K562 (cell line): ENCODE results near the gene ATP1A3. TPM values are rescaled to one million over a fixed set of nuclear protein-coding genes. Genes with fewer than 3 reads are reported as not detected.
A peak's percentile ranks its signal among the peaks of the same experiment; 100 is the strongest.

Experiments used
- HNRNPK ChIP-seq: fragments of 200-400 bp; formaldehyde crosslinking; IDR thresholded peaks from one replicate; pipeline ENCODE4 v1.6.1; 2018; ENCODE audit warnings: mild to moderate bottlenecking, low read depth, low read length; ENCODE audit not compliant: poor library complexity, severe bottlenecking
- PHF20 ChIP-seq: fragments of 450-650 bp; IDR thresholded peaks from 2 replicates; pipeline ENCODE4 v1.6.1; 2018; ENCODE audit not compliant: partially characterized antibody
- PHF8 ChIP-seq: fragments of 200-600 bp; sonication (generic); IDR thresholded peaks from 2 replicates; pipeline ENCODE4 v1.6.1; 2012; ENCODE audit warnings: mixed run types, mild to moderate bottlenecking, inconsistent platforms, low read length, moderate library complexity, borderline replicate concordance
- PYGO2 ChIP-seq: fragments of 450-650 bp; IDR thresholded peaks from 2 replicates; pipeline ENCODE4 v1.6.1; 2016; ENCODE audit warnings: mild to moderate bottlenecking, missing genetic modification characterization, moderate library complexity, missing compliant biosample characterization
- ZNF175 ChIP-seq: fragments of 200-800 bp; sonication (Bioruptor generic); IDR thresholded peaks from 2 replicates; pipeline ENCODE4 v1.6.1; 2016; ENCODE audit warnings: low read depth, mild to moderate bottlenecking, missing genetic modification characterization, missing compliant biosample characterization
- ZNF253 ChIP-seq: fragments of 250-450 bp; sonication (Bioruptor Pico); conservative IDR thresholded peaks from 2 replicates; pipeline ENCODE4 v1.6.1; 2021; ENCODE audit warnings: mild to moderate bottlenecking
- ZNF316 ChIP-seq: fragments of 450-650 bp; IDR thresholded peaks from 2 replicates; pipeline ENCODE4 v1.6.1; 2016
- polyA plus RNA-seq, 8 experiments: library from polyadenylated mRNA; depleted of rRNA in 4 of 8; stranded (reverse) in 5 of 8; unstranded in 3 of 8; fragments of >200 nt; fragmentation: Nextera tagmentation in 2 of 8; fragmentation: Illumina TruSeq in 1 of 8; extraction: Ambion mirVana in 2 of 8; extraction: Trizol in 1 of 8; gene quantifications; 2 replicates each; pipeline versions ENCODE4 v1.2.1 to v1.2.3, GENCODE V29; 2011 to 2014; ENCODE audit warnings: inconsistent platforms in 1 of 8, missing spikeins in 1 of 8
- total RNA-seq, 7 experiments: library from RNA; depleted of rRNA in 6 of 7; stranded (reverse); fragments of >200 nt in 6 of 7; fragmentation: Illumina TruSeq in 2 of 7; extraction: Trizol in 2 of 7; gene quantifications; 2 replicates each; pipeline versions ENCODE4 v1.2.1 to v1.2.3, GENCODE V29; 2011 to 2021; ENCODE audit warnings: low replicate concordance in 1 of 7
- TF ChIP-seq, protein P1 (sequence below): fragments of 200-600 bp; sonication (generic); IDR thresholded peaks from one replicate; pipeline ENCODE4 v1.6.1; 2012; ENCODE audit warnings: mild to moderate bottlenecking, low read depth, low read length, inconsistent platforms
- TF ChIP-seq, protein P2 (sequence below): fragments of 250-450 bp; sonication (Bioruptor Pico); IDR thresholded peaks from 2 replicates; pipeline ENCODE4 v1.8.0; 2021; ENCODE audit warnings: moderate library complexity, mild to moderate bottlenecking, inconsistent platforms
- TF ChIP-seq, protein P3 (sequence below): fragments of 250-450 bp; sonication (Bioruptor Pico); IDR thresholded peaks from 2 replicates; pipeline ENCODE4 v1.4.0; 2020; ENCODE audit warnings: mild to moderate bottlenecking, moderate library complexity

Gene ATP1A3
- total and polyA plus RNA-seq, 9 of the 15 experiments (the other 6 are each of a cell fraction or from before 2014, with no cell fraction given): 0.03 to 1.0 (median 0.17) TPM; not detected in 3

DNA sequence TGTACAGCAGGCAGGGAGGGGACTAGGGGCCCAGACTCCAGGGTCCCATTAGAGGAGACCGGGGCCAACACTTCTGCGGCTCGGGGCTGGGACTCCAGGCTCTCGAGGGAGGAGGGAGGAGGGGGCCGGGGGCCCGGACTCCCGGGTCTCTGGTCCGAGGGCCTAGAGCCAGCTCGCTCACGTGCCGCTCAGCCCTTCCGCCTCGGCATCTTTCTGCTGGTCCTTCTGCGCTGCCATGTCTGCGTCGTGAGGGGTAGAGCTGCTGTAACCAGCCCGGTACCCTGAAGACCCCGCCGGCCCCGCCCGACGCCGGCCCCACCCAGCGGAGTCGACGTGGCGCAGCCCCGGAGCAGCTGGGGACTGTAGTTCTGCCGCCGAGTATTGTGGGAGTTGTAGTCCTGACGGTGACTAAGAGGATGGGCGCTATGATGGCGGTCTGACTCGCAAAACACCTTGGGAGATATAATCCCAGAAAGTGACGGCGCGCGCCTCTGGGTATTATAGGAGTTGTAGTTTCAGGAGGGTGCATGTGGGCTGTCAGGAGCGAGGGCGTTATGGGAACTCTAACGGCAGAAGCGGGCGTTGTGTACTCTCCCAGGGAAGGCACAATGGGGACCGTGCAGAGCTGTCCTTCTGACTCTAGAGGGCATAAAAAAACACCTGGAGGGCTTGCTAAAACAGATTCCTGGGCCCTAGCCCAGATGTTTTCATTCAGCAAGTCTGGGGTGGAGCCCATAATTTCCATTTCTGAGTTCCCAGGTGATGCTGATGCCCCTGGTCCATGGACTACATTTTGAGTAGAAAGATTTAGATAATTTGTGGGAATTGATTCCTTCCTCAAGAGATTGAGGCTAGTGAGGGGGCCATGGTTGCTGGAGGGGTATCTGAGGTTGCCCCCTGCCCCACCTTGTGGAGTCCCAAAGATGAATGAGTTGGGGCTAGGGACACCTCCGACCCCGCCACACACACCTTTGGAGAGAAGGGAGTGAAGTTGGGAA is 34.7 kb downstream of the ATP1A3 start, which contains the start of gene RABAC1 (continued):
- TF ChIP-seq, protein P1, sequence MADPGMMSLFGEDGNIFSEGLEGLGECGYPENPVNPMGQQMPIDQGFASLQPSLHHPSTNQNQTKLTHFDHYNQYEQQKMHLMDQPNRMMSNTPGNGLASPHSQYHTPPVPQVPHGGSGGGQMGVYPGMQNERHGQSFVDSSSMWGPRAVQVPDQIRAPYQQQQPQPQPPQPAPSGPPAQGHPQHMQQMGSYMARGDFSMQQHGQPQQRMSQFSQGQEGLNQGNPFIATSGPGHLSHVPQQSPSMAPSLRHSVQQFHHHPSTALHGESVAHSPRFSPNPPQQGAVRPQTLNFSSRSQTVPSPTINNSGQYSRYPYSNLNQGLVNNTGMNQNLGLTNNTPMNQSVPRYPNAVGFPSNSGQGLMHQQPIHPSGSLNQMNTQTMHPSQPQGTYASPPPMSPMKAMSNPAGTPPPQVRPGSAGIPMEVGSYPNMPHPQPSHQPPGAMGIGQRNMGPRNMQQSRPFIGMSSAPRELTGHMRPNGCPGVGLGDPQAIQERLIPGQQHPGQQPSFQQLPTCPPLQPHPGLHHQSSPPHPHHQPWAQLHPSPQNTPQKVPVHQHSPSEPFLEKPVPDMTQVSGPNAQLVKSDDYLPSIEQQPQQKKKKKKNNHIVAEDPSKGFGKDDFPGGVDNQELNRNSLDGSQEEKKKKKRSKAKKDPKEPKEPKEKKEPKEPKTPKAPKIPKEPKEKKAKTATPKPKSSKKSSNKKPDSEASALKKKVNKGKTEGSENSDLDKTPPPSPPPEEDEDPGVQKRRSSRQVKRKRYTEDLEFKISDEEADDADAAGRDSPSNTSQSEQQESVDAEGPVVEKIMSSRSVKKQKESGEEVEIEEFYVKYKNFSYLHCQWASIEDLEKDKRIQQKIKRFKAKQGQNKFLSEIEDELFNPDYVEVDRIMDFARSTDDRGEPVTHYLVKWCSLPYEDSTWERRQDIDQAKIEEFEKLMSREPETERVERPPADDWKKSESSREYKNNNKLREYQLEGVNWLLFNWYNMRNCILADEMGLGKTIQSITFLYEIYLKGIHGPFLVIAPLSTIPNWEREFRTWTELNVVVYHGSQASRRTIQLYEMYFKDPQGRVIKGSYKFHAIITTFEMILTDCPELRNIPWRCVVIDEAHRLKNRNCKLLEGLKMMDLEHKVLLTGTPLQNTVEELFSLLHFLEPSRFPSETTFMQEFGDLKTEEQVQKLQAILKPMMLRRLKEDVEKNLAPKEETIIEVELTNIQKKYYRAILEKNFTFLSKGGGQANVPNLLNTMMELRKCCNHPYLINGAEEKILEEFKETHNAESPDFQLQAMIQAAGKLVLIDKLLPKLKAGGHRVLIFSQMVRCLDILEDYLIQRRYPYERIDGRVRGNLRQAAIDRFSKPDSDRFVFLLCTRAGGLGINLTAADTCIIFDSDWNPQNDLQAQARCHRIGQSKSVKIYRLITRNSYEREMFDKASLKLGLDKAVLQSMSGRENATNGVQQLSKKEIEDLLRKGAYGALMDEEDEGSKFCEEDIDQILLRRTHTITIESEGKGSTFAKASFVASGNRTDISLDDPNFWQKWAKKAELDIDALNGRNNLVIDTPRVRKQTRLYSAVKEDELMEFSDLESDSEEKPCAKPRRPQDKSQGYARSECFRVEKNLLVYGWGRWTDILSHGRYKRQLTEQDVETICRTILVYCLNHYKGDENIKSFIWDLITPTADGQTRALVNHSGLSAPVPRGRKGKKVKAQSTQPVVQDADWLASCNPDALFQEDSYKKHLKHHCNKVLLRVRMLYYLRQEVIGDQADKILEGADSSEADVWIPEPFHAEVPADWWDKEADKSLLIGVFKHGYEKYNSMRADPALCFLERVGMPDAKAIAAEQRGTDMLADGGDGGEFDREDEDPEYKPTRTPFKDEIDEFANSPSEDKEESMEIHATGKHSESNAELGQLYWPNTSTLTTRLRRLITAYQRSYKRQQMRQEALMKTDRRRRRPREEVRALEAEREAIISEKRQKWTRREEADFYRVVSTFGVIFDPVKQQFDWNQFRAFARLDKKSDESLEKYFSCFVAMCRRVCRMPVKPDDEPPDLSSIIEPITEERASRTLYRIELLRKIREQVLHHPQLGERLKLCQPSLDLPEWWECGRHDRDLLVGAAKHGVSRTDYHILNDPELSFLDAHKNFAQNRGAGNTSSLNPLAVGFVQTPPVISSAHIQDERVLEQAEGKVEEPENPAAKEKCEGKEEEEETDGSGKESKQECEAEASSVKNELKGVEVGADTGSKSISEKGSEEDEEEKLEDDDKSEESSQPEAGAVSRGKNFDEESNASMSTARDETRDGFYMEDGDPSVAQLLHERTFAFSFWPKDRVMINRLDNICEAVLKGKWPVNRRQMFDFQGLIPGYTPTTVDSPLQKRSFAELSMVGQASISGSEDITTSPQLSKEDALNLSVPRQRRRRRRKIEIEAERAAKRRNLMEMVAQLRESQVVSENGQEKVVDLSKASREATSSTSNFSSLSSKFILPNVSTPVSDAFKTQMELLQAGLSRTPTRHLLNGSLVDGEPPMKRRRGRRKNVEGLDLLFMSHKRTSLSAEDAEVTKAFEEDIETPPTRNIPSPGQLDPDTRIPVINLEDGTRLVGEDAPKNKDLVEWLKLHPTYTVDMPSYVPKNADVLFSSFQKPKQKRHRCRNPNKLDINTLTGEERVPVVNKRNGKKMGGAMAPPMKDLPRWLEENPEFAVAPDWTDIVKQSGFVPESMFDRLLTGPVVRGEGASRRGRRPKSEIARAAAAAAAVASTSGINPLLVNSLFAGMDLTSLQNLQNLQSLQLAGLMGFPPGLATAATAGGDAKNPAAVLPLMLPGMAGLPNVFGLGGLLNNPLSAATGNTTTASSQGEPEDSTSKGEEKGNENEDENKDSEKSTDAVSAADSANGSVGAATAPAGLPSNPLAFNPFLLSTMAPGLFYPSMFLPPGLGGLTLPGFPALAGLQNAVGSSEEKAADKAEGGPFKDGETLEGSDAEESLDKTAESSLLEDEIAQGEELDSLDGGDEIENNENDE: no peak
- no peak; the same call in 1 of the 2 replicates for TF ChIP-seq ZNF175
- TF ChIP-seq ZNF253: no peak
- TF ChIP-seq, protein P2, sequence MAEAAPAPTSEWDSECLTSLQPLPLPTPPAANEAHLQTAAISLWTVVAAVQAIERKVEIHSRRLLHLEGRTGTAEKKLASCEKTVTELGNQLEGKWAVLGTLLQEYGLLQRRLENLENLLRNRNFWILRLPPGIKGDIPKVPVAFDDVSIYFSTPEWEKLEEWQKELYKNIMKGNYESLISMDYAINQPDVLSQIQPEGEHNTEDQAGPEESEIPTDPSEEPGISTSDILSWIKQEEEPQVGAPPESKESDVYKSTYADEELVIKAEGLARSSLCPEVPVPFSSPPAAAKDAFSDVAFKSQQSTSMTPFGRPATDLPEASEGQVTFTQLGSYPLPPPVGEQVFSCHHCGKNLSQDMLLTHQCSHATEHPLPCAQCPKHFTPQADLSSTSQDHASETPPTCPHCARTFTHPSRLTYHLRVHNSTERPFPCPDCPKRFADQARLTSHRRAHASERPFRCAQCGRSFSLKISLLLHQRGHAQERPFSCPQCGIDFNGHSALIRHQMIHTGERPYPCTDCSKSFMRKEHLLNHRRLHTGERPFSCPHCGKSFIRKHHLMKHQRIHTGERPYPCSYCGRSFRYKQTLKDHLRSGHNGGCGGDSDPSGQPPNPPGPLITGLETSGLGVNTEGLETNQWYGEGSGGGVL (CRISPR knock-in tag): no peak
- TF ChIP-seq PHF8: peak; percentile 45; the same call in 1 of the 2 replicates
- TF ChIP-seq ZNF316: no peak
- TF ChIP-seq PYGO2: no peak
- TF ChIP-seq, protein P3, sequence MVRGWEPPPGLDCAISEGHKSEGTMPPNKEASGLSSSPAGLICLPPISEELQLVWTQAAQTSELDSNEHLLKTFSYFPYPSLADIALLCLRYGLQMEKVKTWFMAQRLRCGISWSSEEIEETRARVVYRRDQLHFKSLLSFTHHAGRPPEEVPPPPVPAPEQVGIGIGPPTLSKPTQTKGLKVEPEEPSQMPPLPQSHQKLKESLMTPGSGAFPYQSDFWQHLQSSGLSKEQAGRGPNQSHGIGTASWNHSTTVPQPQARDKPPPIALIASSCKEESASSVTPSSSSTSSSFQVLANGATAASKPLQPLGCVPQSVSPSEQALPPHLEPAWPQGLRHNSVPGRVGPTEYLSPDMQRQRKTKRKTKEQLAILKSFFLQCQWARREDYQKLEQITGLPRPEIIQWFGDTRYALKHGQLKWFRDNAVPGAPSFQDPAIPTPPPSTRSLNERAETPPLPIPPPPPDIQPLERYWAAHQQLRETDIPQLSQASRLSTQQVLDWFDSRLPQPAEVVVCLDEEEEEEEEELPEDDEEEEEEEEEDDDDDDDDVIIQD (CRISPR knock-in tag): no peak
- no peak for TF ChIP-seq HNRNPK
- TF ChIP-seq PHF20: no peak
